Neural progenitor cell (in vitro differentiated cells): ENCODE measurements around the gene TPSB2. TPM values are rescaled to one million over a fixed set of nuclear protein-coding genes. Genes with fewer than 3 reads are reported as not detected.
"Not testable (repeated sequence)": the region's sequence is repeated elsewhere in the genome, so short reads cannot be mapped to it uniquely, and the experiment has no call there.

Source experiments
- DNase-seq: peaks from one replicate; pipeline ENCODE4 v3.0.0-alpha.2; 2016; ENCODE audit warnings: low spot score
- H2AFZ ChIP-seq: fragments of 200-600 bp; sonication (generic); replicated peaks from 2 replicates; pipeline ENCODE4 v1.6.1; 2016; ENCODE audit warnings: antibody characterized with exemption
- H3F3A ChIP-seq: fragments of 200-600 bp; sonication (generic); 2 replicates; pipeline ENCODE4 v1.6.1; 2016; ENCODE audit warnings: antibody characterized with exemption, low read depth
- H3K27ac ChIP-seq: fragments of 200-600 bp; sonication (generic); 2 replicates; pipeline ENCODE4 v1.5.1; 2016; ENCODE audit warnings: mild to moderate bottlenecking
- H3K27me3 ChIP-seq: fragments of 200-600 bp; sonication (generic); 2 replicates; pipeline ENCODE4 v1.6.1; 2016; ENCODE audit warnings: mild to moderate bottlenecking, moderate library complexity
- H3K36me3 ChIP-seq: fragments of 200-600 bp; sonication (generic); 2 replicates; pipeline ENCODE4 v1.5.1; 2016
- H3K4me1 ChIP-seq: fragments of 200-600 bp; sonication (generic); 2 replicates; pipeline ENCODE4 v1.6.1; 2016; ENCODE audit warnings: mixed run types
- H3K4me2 ChIP-seq: fragments of 200-600 bp; sonication (generic); 2 replicates; pipeline ENCODE4 v1.6.1; 2016
- H3K4me3 ChIP-seq: fragments of 200-600 bp; sonication (generic); 2 replicates; pipeline ENCODE4 v1.5.1; 2016
- H3K79me2 ChIP-seq: fragments of 200-600 bp; sonication (generic); 2 replicates; pipeline ENCODE4 v1.6.1; 2016; ENCODE audit warnings: low read depth
- H3K9ac ChIP-seq: fragments of 200-600 bp; sonication (generic); 2 replicates; pipeline ENCODE4 v1.6.1; 2016
- H3K9me3 ChIP-seq: fragments of 200-600 bp; sonication (generic); 2 replicates; pipeline ENCODE4 v1.5.1; 2016; ENCODE audit warnings: low read depth
- H4K20me1 ChIP-seq: fragments of 200-600 bp; sonication (generic); 2 replicates; pipeline ENCODE4 v1.6.1; 2016; ENCODE audit warnings: low read depth
- H3K27ac Mint-ChIP-seq: 3 replicates; pipeline ENCODE4 v1.8.0; 2021; ENCODE audit warnings: mixed read lengths
- H3K27me3 Mint-ChIP-seq: 2 replicates; pipeline ENCODE4 v1.8.0; 2022; ENCODE audit warnings: low read depth, mild to moderate bottlenecking, inconsistent platforms, moderate library complexity, mixed read lengths; ENCODE audit not compliant: insufficient read depth
- H3K36me3 Mint-ChIP-seq: 3 replicates; pipeline ENCODE4 v1.8.0; 2021; ENCODE audit warnings: mixed read lengths
- H3K4me1 Mint-ChIP-seq: 3 replicates; pipeline ENCODE4 v1.8.0; 2021; ENCODE audit warnings: mixed read lengths
- H3K4me3 Mint-ChIP-seq: 3 replicates; pipeline ENCODE4 v1.8.0; 2021; ENCODE audit warnings: mild to moderate bottlenecking, moderate library complexity, mixed read lengths
- H3K9me3 Mint-ChIP-seq: 3 replicates; pipeline ENCODE4 v1.8.0; 2020; ENCODE audit warnings: mixed read lengths
- EZH2 ChIP-seq: fragments of 200-600 bp; sonication (generic); IDR thresholded peaks from 2 replicates; pipeline ENCODE4 v1.6.1; 2017; ENCODE audit warnings: antibody characterized with exemption, mild to moderate bottlenecking, moderate library complexity
- EZH2phosphoT487 ChIP-seq: fragments of 200-600 bp; sonication (generic); IDR thresholded peaks from 2 replicates; pipeline ENCODE4 v1.6.1; 2017; ENCODE audit warnings: antibody characterized with exemption
- total RNA-seq: library from RNA; depleted of rRNA; stranded (reverse); fragments of >200 nt; gene quantifications from 2 replicates; pipeline ENCODE4 v1.2.3, GENCODE V29; 2015; ENCODE audit warnings: low replicate concordance
- TF ChIP-seq, protein P1 (sequence below): fragments of 200-600 bp; sonication (generic); IDR thresholded peaks from 2 replicates; pipeline ENCODE4 v1.5.1; 2017; ENCODE audit warnings: antibody characterized with exemption, mild to moderate bottlenecking

The TPSB2 gene
- not detected in 2 replicates for total RNA-seq

DNA sequence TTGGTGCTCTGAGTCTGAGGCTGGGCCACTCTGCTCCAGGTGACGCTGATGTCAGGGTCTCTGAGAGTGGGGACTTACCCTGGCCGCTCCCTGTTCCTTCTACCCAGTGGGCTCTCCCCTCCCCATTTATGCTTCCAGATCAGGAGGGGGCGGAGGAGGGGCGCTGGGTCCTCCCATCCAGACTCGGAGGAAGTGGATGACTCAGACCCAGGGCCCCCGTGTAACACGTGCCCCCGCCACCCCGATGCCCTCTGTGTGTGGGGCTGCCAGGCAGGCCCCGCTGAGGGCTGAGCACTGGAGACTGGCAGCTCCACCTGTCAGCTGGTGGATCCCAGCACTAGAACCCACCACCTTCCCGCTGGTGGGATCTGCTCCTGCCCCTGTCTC lies at the start of gene TPSB2:
TPSB2 (minus strand) TSS at position 101 of the 387 bp plus-strand sequence. CDS start 233 bp downstream, outside the sequence.
- not testable (repeated sequence) for H3K27me3 Mint-ChIP-seq

DNA sequence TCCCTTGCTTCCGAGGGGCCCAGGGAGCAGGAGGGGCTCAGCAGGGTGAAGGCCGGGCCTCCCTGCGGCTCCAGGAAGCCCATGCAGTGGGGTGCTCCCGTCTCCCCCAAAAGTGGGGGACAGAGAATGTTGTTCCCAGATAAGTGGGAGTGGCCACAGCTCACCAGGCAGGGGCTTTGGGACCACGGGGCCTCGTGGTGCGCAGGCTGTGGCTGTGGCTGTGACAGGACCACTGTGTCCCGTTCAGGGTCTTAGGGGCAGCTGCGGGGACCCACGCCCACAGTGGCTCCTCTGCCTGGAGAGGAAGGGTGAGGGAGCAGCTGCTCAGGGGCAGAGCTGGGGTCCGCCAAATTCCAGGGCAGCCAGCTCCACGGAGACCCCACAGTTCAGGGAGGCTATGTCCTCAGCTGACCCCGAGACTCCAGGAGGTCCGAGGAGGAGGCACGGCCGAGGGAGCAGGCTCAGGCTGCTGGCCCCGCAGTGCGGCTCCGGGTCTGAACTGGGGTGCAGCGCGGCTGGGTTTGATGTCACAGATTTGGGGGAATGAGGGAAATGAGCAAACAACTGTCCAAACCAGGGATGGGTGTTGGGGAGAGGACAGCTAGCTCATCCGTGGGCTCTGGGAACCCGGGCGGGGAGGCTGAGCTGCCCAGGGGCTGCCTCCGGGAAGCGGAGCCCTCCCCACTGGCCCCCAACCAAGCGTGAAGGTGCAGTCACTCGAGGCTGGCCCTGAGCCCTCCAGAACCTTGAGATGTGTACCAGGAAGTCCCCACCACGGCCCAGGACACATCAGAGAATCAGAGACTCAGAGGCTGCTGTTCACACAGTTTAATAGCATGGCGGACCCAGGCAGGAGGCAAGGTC lies 49.3 kb upstream of the TPSB2 start:
- Mint-ChIP-seq H3K36me3 (no peaks in the 10 kb centered on the region), H3K4me1 (peaks cover 10% of the 10 kb centered on the region), H3K27me3 (peaks cover 10% of the 10 kb centered on the region), H3K9me3 (peaks cover 4% of the 10 kb centered on the region), H3K4me3 (no peak overlapping the region), H3K27ac (no peak overlapping the region)
- Histone ChIP-seq H3F3A (peaks cover 6% of the 10 kb centered on the region), H2AFZ (no peak overlapping the region), H3K36me3 (no peaks in the 10 kb centered on the region), H3K4me1 (peaks cover 14% of the 10 kb centered on the region), H3K79me2 (no peaks in the 10 kb centered on the region), H3K4me3 (no peak overlapping the region), H3K9me3 (no peaks in the 10 kb centered on the region), H3K27me3 (no peaks in the 10 kb centered on the region), H3K27ac (no peak overlapping the region), H4K20me1 (no peaks in the 10 kb centered on the region), H3K9ac (no peak overlapping the region), H3K4me2 (peak overlapping the region; percentile 59)
- TF ChIP-seq EZH2phosphoT487 = no peak
- TF ChIP-seq, protein P1, sequence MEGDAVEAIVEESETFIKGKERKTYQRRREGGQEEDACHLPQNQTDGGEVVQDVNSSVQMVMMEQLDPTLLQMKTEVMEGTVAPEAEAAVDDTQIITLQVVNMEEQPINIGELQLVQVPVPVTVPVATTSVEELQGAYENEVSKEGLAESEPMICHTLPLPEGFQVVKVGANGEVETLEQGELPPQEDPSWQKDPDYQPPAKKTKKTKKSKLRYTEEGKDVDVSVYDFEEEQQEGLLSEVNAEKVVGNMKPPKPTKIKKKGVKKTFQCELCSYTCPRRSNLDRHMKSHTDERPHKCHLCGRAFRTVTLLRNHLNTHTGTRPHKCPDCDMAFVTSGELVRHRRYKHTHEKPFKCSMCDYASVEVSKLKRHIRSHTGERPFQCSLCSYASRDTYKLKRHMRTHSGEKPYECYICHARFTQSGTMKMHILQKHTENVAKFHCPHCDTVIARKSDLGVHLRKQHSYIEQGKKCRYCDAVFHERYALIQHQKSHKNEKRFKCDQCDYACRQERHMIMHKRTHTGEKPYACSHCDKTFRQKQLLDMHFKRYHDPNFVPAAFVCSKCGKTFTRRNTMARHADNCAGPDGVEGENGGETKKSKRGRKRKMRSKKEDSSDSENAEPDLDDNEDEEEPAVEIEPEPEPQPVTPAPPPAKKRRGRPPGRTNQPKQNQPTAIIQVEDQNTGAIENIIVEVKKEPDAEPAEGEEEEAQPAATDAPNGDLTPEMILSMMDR = no peak
- TF ChIP-seq EZH2 = no peak
- DNase-seq = no peak

More for the DNA sequence above, at the start of gene TPSB2:
- not testable (repeated sequence) for H3K36me3 Mint-ChIP-seq, H3K9ac ChIP-seq, H3K4me1 ChIP-seq, H3F3A ChIP-seq, H3K27ac Mint-ChIP-seq, H3K27ac ChIP-seq, H3K4me1 Mint-ChIP-seq, H3K9me3 Mint-ChIP-seq, H2AFZ ChIP-seq, H3K36me3 ChIP-seq, H3K4me3 Mint-ChIP-seq, H3K4me2 ChIP-seq, H4K20me1 ChIP-seq, H3K79me2 ChIP-seq, H3K9me3 ChIP-seq, H3K4me3 ChIP-seq, DNase-seq, H3K27me3 ChIP-seq

DNA sequence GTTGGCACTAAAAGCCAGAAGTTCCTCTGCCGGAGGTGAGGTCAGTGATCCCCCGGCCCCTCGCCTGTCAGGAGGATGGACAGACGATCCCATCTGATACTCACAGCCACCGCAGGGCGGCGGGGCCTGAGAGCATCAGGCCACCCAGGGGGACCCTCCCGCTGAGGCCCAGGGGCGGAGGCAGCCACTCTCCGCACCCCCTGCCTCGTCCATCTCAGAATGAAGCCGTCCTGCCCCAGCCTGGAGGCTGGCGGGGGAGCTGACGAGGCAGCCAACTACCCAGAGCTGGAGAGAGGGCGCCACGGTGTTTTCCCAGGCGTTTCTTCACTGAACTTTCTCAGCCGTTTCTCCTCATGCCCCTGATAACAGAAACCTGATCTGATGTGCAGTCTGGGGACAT lies 48.5 kb upstream of the TPSB2 start:
- DNase-seq = peak; percentile 74
- Mint-ChIP-seq H3K9me3 (peaks cover 4% of the 10 kb centered on the region), H3K27ac (no peak overlapping the region), H3K27me3 (peaks cover 10% of the 10 kb centered on the region), H3K36me3 (no peaks in the 10 kb centered on the region), H3K4me1 (peaks cover 8% of the 10 kb centered on the region), H3K4me3 (no peak overlapping the region)
- H3K79me2 ChIP-seq = no peaks in the 10 kb centered on the region
- H3F3A ChIP-seq = peaks cover 6% of the 10 kb centered on the region
- H3K4me3 ChIP-seq = no peak overlapping the region
- H3K9me3 ChIP-seq = no peaks in the 10 kb centered on the region
- peak overlapping the region; percentile 59 for H3K4me2 ChIP-seq
- no peaks in the 10 kb centered on the region for H3K27me3 ChIP-seq
- no peaks in the 10 kb centered on the region for H4K20me1 ChIP-seq
- TF ChIP-seq EZH2phosphoT487 = no peak
- TF ChIP-seq EZH2 = no peak
- TF ChIP-seq, protein P1 = peak; percentile 12
- peaks cover 14% of the 10 kb centered on the region for H3K4me1 ChIP-seq
- H3K27ac ChIP-seq = no peak overlapping the region
- H3K36me3 ChIP-seq = no peaks in the 10 kb centered on the region
- no peak overlapping the region for H3K9ac ChIP-seq
- no peak overlapping the region for H2AFZ ChIP-seq
